GM12878 (cell line): ENCODE results near the gene SUOX. TPM values are rescaled to one million over a fixed set of nuclear protein-coding genes. Genes with fewer than 3 reads are reported as not detected.

Experiments
- ATAC-seq: fragments of 200-7000 bp; cut with Tn5 transposase; 3 replicates; pipeline ENCODE4 v1.9.1; 2020; ENCODE audit warnings: mild to moderate bottlenecking, moderate library complexity
- BruUV-seq: library from RNA; stranded (reverse); fragments of 400-500 nt; replicated peaks from 2 replicates; lab custom pipeline; 2021; lab: Mats Ljungman, UMichigan
- CTCF ChIA-PET: fragments of 300-600 bp; sonication (Branson Sonifier 250); formaldehyde crosslinking; extraction: SDS; loops from one replicate; lab custom pipeline; 2021; ENCODE audit warnings: inconsistent platforms; lab: Yijun Ruan, JAX
- POLR2A ChIA-PET: fragments of 350-600 bp; formaldehyde crosslinking; extraction: SDS; loops from one replicate; lab custom pipeline; 2021; ENCODE audit warnings: inconsistent platforms; lab: Charles Lee
- RAD21 ChIA-PET: fragments of 300-600 bp; sonication (Branson Sonifier 250); formaldehyde crosslinking; loops from one replicate; lab custom pipeline; 2023; ENCODE audit warnings: antibody characterized with exemption; ENCODE audit not compliant: unreplicated experiment; lab: Charles Lee
- SMC1A ChIA-PET: fragments of 300-600 bp; sonication (Branson Sonifier 250); formaldehyde crosslinking; loops from one replicate; lab custom pipeline; 2023; ENCODE audit not compliant: unreplicated experiment, uncharacterized antibody; lab: Charles Lee
- DNase-seq: peaks from one replicate; pipeline ENCODE4 v3.0.0-alpha.2; 2011; ENCODE audit warnings: low read depth, low spot score
- FAIRE-seq: peaks from 3 replicates; lab custom pipeline; 2011; peaks lifted over from hg19 to GRCh38; lab: Jason Lieb, UNC
- H2AFZ ChIP-seq: 2 replicates; pipeline ENCODE4 v1.6.0; 2011; ENCODE audit warnings: low read depth, low read length, control low read depth; ENCODE audit not compliant: control insufficient read depth
- H3K27ac ChIP-seq: 2 replicates; pipeline ENCODE4 v1.5.1; 2011; ENCODE audit warnings: control low read depth; ENCODE audit not compliant: control insufficient read depth, insufficient read depth
- H3K27me3 ChIP-seq, 2 experiments: replicated peaks in 1 of 2; 2 replicates each; pipeline versions ENCODE4 v1.6.0 to v1.6.1; 2011; ENCODE audit warnings: low read length in 1 of 2; ENCODE audit not compliant: control insufficient read depth in 2 of 2, insufficient read depth in 2 of 2
- H3K36me3 ChIP-seq, 2 experiments: 2 replicates each; pipeline ENCODE4 v1.5.1; 2011; ENCODE audit warnings: low read length in 1 of 2; ENCODE audit not compliant: control insufficient read depth in 2 of 2, insufficient read depth in 2 of 2
- H3K4me1 ChIP-seq: 2 replicates; pipeline ENCODE4 v1.6.1; 2011; ENCODE audit warnings: mild to moderate bottlenecking, low read length, moderate library complexity, mixed read lengths; ENCODE audit not compliant: control insufficient read depth, insufficient read depth
- H3K4me2 ChIP-seq: 2 replicates; pipeline ENCODE4 v1.6.0; 2011; ENCODE audit warnings: control low read depth; ENCODE audit not compliant: control insufficient read depth, insufficient read depth
- H3K4me3 ChIP-seq: fragments of 200-600 bp; sonication (generic); 2 replicates; pipeline ENCODE4 v1.5.1; 2016
- H3K79me2 ChIP-seq: 2 replicates; pipeline ENCODE4 v1.6.0; 2011; ENCODE audit warnings: low read length; ENCODE audit not compliant: control insufficient read depth, insufficient read depth
- H3K9ac ChIP-seq: 2 replicates; pipeline ENCODE4 v1.8.0; 2011; ENCODE audit warnings: low read length, control low read depth, mixed read lengths; ENCODE audit not compliant: control insufficient read depth, insufficient read depth
- H3K9me3 ChIP-seq: replicated peaks from 3 replicates; pipeline ENCODE4 v1.5.1; 2011; ENCODE audit warnings: mild to moderate bottlenecking, low read length; ENCODE audit not compliant: control insufficient read depth, insufficient read depth
- H4K20me1 ChIP-seq: 2 replicates; pipeline ENCODE4 v1.6.0; 2011; ENCODE audit not compliant: control insufficient read depth, insufficient read depth
- CHD4 ChIP-seq: fragments of 200-600 bp; sonication (generic); IDR thresholded peaks from 2 replicates; pipeline ENCODE4 v1.6.1; 2016; ENCODE audit warnings: mild to moderate bottlenecking
- EP300 ChIP-seq, 2 experiments: fragments of 150-350 bp in 1 of 2; IDR thresholded peaks; 2 replicates each; pipeline ENCODE4 v1.6.1; 2011 to 2012; ENCODE audit warnings: low read depth in 2 of 2, low read length in 2 of 2, borderline replicate concordance in 1 of 2, improper control_type of control experiment in 1 of 2, inconsistent platforms in 1 of 2; ENCODE audit not compliant: control insufficient read depth in 1 of 2
- ETV6 ChIP-seq, 2 experiments: fragments of 450-650 bp in 1 of 2; IDR thresholded peaks in 1 of 2; conservative IDR thresholded peaks in 1 of 2; 2 replicates each; pipeline ENCODE4 v1.6.1; 2014; ENCODE audit warnings: antibody characterized with exemption in 1 of 2, borderline replicate concordance in 1 of 2, low read depth in 1 of 2, mild to moderate bottlenecking in 1 of 2, moderate library complexity in 1 of 2
- GATAD2B ChIP-seq: fragments of 450-650 bp; conservative IDR thresholded peaks from 2 replicates; pipeline ENCODE4 v1.6.1; 2017; ENCODE audit warnings: low read depth, mild to moderate bottlenecking, moderate library complexity
- MTA3 ChIP-seq: IDR thresholded peaks from 2 replicates; pipeline ENCODE4 v1.6.1; 2012; ENCODE audit warnings: low read length, inconsistent platforms, borderline replicate concordance
- MXI1 ChIP-seq: fragments of 150-350 bp; IDR thresholded peaks from 2 replicates; pipeline ENCODE4 v1.6.1; 2011; ENCODE audit warnings: low read depth, mild to moderate bottlenecking, inconsistent platforms, low read length, improper control_type of control experiment
- MYB ChIP-seq: fragments of 150-350 bp; IDR thresholded peaks from 2 replicates; pipeline ENCODE4 v1.6.1; 2014; ENCODE audit warnings: mild to moderate bottlenecking, low read depth, low read length, borderline replicate concordance
- NFXL1 ChIP-seq: fragments of 450-650 bp; IDR thresholded peaks from 2 replicates; pipeline ENCODE4 v1.6.1; 2017; ENCODE audit warnings: antibody characterized with exemption, mild to moderate bottlenecking, borderline replicate concordance
- NFYB ChIP-seq: IDR thresholded peaks from 2 replicates; pipeline ENCODE4 v1.6.1; 2011; ENCODE audit warnings: low read depth, mild to moderate bottlenecking, low read length, improper control_type of control experiment, moderate library complexity; ENCODE audit not compliant: insufficient read depth
- NR2F1 ChIP-seq: fragments of 450-650 bp; conservative IDR thresholded peaks from 2 replicates; pipeline ENCODE4 v1.6.1; 2017; ENCODE audit warnings: mild to moderate bottlenecking
- SMAD1 ChIP-seq: fragments of 450-650 bp; IDR thresholded peaks from 2 replicates; pipeline ENCODE4 v1.6.1; 2018; ENCODE audit warnings: mild to moderate bottlenecking, low read depth; ENCODE audit not compliant: partially characterized antibody
- SMAD5 ChIP-seq: IDR thresholded peaks from 2 replicates; pipeline ENCODE4 v1.6.1; 2016; ENCODE audit warnings: antibody characterized with exemption, low read depth
- SPI1 ChIP-seq: IDR thresholded peaks from 2 replicates; pipeline ENCODE4 v1.6.1; 2011; ENCODE audit warnings: low read depth, mild to moderate bottlenecking, low read length, moderate library complexity, borderline replicate concordance; ENCODE audit not compliant: insufficient read depth
- SUZ12 ChIP-seq: fragments of 200-600 bp; sonication (generic); IDR thresholded peaks from one replicate; pipeline ENCODE4 v1.6.1; 2018; ENCODE audit warnings: antibody characterized with exemption, mild to moderate bottlenecking; ENCODE audit not compliant: unreplicated experiment
- ZBTB11 ChIP-seq: fragments of 450-650 bp; formaldehyde crosslinking; IDR thresholded peaks from 2 replicates; pipeline ENCODE4 v1.5.0; 2022; ENCODE audit warnings: mild to moderate bottlenecking, missing genetic modification characterization
- ZNF217 ChIP-seq: fragments of 450-650 bp; IDR thresholded peaks from 2 replicates; pipeline ENCODE4 v1.6.1; 2017; ENCODE audit warnings: antibody characterized with exemption, mild to moderate bottlenecking
- ZNF274 ChIP-seq: IDR thresholded peaks from one replicate; pipeline ENCODE4 v1.8.0; 2011; ENCODE audit not compliant: insufficient read length, insufficient read depth
- WGBS: methylation state at CpG from one replicate; pipeline ENCODE4 v1.1.6; 2016; ENCODE audit warnings: low lambda C conversion rate; ENCODE audit not compliant: insufficient replicate concordance, insufficient coverage; ENCODE audit errors: missing lambda C conversion rate; 5-methylcytosine and 5-hydroxymethylcytosine counted together
- in situ Hi-C: fragments of 300-500 bp; cut with MboI; formaldehyde crosslinking; loops from 9 replicates; pipeline ENCODE4 v1.14.3; 2018; ENCODE audit warnings: mixed read lengths
- intact Hi-C: fragments of 100-400 bp; cut with micrococcal nuclease; formaldehyde crosslinking; loops from one replicate; pipeline ENCODE4 v1.14.2; 2022; ENCODE audit not compliant: unreplicated experiment
- polyA plus RNA-seq, 11 experiments: library from polyadenylated mRNA; depleted of rRNA in 4 of 11; unstranded in 6 of 11; stranded (reverse) in 5 of 11; fragments of >200 nt; fragmentation: Nextera tagmentation in 4 of 11; fragmentation: Illumina TruSeq in 1 of 11; extraction: Ambion mirVana in 4 of 11; extraction: Trizol in 1 of 11; gene quantifications; 1 replicate in 1 of 11; 2 replicates in 10 of 11; pipeline versions ENCODE4 v1.2.1 to v1.2.3, GENCODE V29; 2011 to 2016; ENCODE audit warnings: inconsistent platforms in 2 of 11, missing spikeins in 2 of 11, low read depth in 1 of 11
- total RNA-seq, 4 experiments: library from RNA; depleted of rRNA in 3 of 4; stranded (reverse); fragments of >200 nt in 3 of 4; fragmentation: Illumina TruSeq in 1 of 4; extraction: Trizol in 1 of 4; gene quantifications; 2 replicates each; pipeline versions ENCODE4 v1.2.1 to v1.2.3, GENCODE V29; 2013 to 2021
- TF ChIP-seq, protein P1 (sequence below): IDR thresholded peaks from 2 replicates; pipeline ENCODE4 v1.6.1; 2012; ENCODE audit warnings: low read depth, low read length, improper control_type of control experiment

The SUOX gene
- total and polyA plus RNA-seq, 10 of the 15 experiments (the other 5 are each of a cell fraction or from before 2014, with no cell fraction given): 5.1 to 18.8 (median 13.4) TPM

DNA sequence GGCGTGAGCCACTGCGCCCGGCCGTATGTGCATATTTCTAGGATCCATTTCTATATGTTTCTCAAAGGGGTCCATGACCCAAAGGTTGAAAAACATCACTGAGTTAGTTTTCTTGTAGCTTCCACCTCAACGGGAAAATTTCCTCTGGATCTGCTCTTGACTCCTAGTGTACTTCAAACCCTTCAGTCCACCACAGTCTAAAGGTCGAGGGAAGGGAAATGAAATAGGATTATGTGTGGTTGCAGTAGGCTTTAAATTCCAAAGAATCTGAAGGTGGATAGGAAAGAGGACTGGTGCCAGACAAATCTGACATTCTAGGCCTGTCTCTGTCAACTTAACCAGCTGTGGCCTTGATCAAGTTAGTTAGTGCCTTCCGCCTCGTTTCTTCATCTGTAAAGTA lies 1.7 kb upstream of the SUOX start:
- SMC1A ChIA-PET: interaction anchor here (1.0 to 4.2 kb wide), 12 partner anchors 10 to 266 kb away, joined by 3 to 52 read pairs (median 8); partner anchors contain the start of genes RAB5B and ZC3H10
- intact Hi-C loops (loop anchor here (5.0 kb wide), 1 partner anchor 122 kb away; the partner anchor contains the start of genes RPL41 and ZC3H10), in situ Hi-C loops (no loop called here)
- Histone ChIP-seq H3K4me2 (no peak overlapping the region), H3K4me3 (no peak overlapping the region), H3K9me3 (no peaks in the 10 kb centered on the region), H3K9ac (no peak overlapping the region), H4K20me1 (no peaks in the 10 kb centered on the region), H3K27me3 (no peaks in the 10 kb centered on the region), H3K4me1 (peaks cover 3% of the 10 kb centered on the region; the same call in 1 of the 2 replicates), H3K27ac (no peak overlapping the region), H2AFZ (no peak overlapping the region), H3K79me2 (no peaks in the 10 kb centered on the region), H3K36me3 (peaks cover 3 to 24% of the 10 kb centered on the region in 2 experiments)
- CTCF ChIA-PET: interaction anchor here (0.6 to 6.0 kb wide), 38 partner anchors 8 to 270 kb away, joined by 3 to 107 read pairs (median 5); partner anchors contain the start of genes DGKA, ORMDL2, PA2G4 and RAB5B
- TF ChIP-seq SUZ12: no peak
- no peak for TF ChIP-seq NFYB
- no peak for TF ChIP-seq SMAD5
- no peak for TF ChIP-seq ZNF217
- no peak for TF ChIP-seq CHD4
- TF ChIP-seq, protein P1, sequence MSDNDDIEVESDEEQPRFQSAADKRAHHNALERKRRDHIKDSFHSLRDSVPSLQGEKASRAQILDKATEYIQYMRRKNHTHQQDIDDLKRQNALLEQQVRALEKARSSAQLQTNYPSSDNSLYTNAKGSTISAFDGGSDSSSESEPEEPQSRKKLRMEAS: no peak
- TF ChIP-seq NR2F1: no peak
- no peak for TF ChIP-seq MYB
- TF ChIP-seq EP300 (IDR thresholded peaks at IDR 0.05; ENCODE audit: borderline replicate concordance in 1 of 2, control insufficient read depth in 1 of 2, low read depth in 2 of 2, low read length in 2 of 2): no peak
- no peak for TF ChIP-seq GATAD2B
- no peak for TF ChIP-seq ZBTB11 (CRISPR knock-in tag)
- TF ChIP-seq MTA3: no peak
- TF ChIP-seq SMAD1: no peak
- no peak for TF ChIP-seq SPI1
- TF ChIP-seq ZNF274: no peak
- no peak for TF ChIP-seq ETV6 (conservative IDR thresholded peaks at IDR 0.05 in 1 of 2, IDR thresholded peaks at IDR 0.05 in 1 of 2; ENCODE audit: borderline replicate concordance in 1 of 2, low read depth in 1 of 2)
- TF ChIP-seq MXI1: no peak
- no peak for TF ChIP-seq NFXL1
- 82% methylated on average over 8 of the region's 8 CpGs for WGBS
- POLR2A ChIA-PET: interaction anchor here (0.5 to 2.6 kb wide), 13 partner anchors 9 to 172 kb away, joined by 3 to 46 read pairs (median 7); partner anchors contain the start of gene RAB5B
- FAIRE-seq (no peak), ATAC-seq (no peak), DNase-seq (no peak)
- BruUV-seq: no TSS peak
- RAD21 ChIA-PET: interaction anchor here (0.8 to 4.8 kb wide), 18 partner anchors 8 to 256 kb away, joined by 3 to 44 read pairs (median 12); partner anchors contain the start of genes PA2G4 and RAB5B
